Skeletal muscle cell (primary cell): ENCODE data around the gene NXT1.

Experiments
- DNase-seq: peaks from one replicate; pipeline ENCODE4 v3.0.0-alpha.2; 2010; ENCODE audit warnings: low read depth
- H3K4me3 ChIP-seq: 2 replicates; pipeline ENCODE4 v1.5.1; 2011; ENCODE audit warnings: low read depth, mild to moderate bottlenecking, control low read depth, low read length, moderate library complexity

Gene NXT1

GRCh38 chr20:23375827-23376226, 25.2 kb downstream of the NXT1 start:
- no peak overlapping the region for H3K4me3 ChIP-seq
- DNase-seq: no peak

- no peak overlapping the region for H3K4me3 ChIP-seq
- no peak for DNase-seq
Observed at GRCh38 chr20:23379772-23380171, 29.2 kb downstream of the NXT1 start.

GRCh38 chr20:23381876-23382275, 31.3 kb downstream of the NXT1 start:
- no peak overlapping the region for H3K4me3 ChIP-seq
- DNase-seq: no peak

GRCh38 chr20:23386304-23387117, 35.9 kb downstream of the NXT1 start:
- no peak for DNase-seq

GRCh38 chr20:23387118-23387443, 36.5 kb downstream of the NXT1 start:
- DNase-seq: no peak
- no peak overlapping the region for H3K4me3 ChIP-seq

More at GRCh38 chr20:23386304-23387117, 35.9 kb downstream of the NXT1 start:
- H3K4me3 ChIP-seq: no peak overlapping the region

GRCh38 chr20:23390091-23390774, 39.6 kb downstream of the NXT1 start:
- no peak overlapping the region for H3K4me3 ChIP-seq
- DNase-seq: no peak

GRCh38 chr20:23391707-23392310, 41.2 kb downstream of the NXT1 start:
- no peak for DNase-seq
- no peak overlapping the region for H3K4me3 ChIP-seq

- DNase-seq: no peak
- H3K4me3 ChIP-seq: no peak overlapping the region
Observed at GRCh38 chr20:23393996-23394775, 43.6 kb downstream of the NXT1 start.

- H3K4me3 ChIP-seq: no peak overlapping the region
- no peak for DNase-seq
Observed at GRCh38 chr20:23396950-23397627, 46.5 kb downstream of the NXT1 start.

GRCh38 chr20:23397961-23398360, 47.4 kb downstream of the NXT1 start:
- no peak overlapping the region for H3K4me3 ChIP-seq
- DNase-seq: no peak

GRCh38 chr20:23399568-23400241, 49.1 kb downstream of the NXT1 start:
- DNase-seq: no peak
- no peak overlapping the region for H3K4me3 ChIP-seq

GRCh38 chr20:23401051-23401450, 50.5 kb downstream of the NXT1 start:
- DNase-seq: no peak
- no peak overlapping the region for H3K4me3 ChIP-seq

- H3K4me3 ChIP-seq: no peak overlapping the region
- DNase-seq: no peak
Observed at GRCh38 chr20:23403751-23404150, 53.2 kb downstream of the NXT1 start.

GRCh38 chr20:23404196-23404595, 53.6 kb downstream of the NXT1 start:
- DNase-seq: no peak
- H3K4me3 ChIP-seq: no peak overlapping the region
